SH-SY5Y (cell line): ENCODE data around the gene SMC1B.

Experiments used
- GATA2 ChIP-seq: IDR thresholded peaks from 2 replicates; pipeline ENCODE4 v1.6.1; 2011; ENCODE audit warnings: mild to moderate bottlenecking, low read depth, low read length
- GATA3 ChIP-seq: IDR thresholded peaks from 2 replicates; pipeline ENCODE4 v1.6.1; 2011; ENCODE audit warnings: low read depth, mild to moderate bottlenecking, low read length, moderate library complexity

DNA sequence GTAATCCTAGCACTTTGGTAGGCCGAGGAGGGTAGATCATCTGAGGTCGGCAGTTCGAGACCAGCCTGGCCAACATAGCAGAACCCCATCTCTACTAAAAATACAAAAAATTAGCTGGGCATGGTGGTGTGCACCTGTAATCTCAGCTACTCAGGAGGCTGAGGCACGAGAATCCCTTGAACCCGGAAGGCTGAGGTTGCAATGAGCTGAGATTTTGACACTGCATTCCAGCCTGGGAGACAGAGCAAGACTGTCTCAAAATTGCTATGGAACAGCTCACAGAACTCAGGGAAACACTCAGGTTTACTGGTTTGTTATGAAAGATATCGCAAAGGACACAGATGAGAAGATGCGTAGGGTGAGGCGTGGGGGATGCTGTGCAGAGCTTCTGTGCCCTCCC is 101.0 kb downstream of the SMC1B start:
- TF ChIP-seq GATA3 (no peak), GATA2 (no peak)
